ENCODE measurements around the gene DOCK11. TPM values are rescaled to one million over a fixed set of nuclear protein-coding genes. Genes with fewer than 3 reads are reported as not detected.

DOCK11 gene
- total RNA-seq, 4 donors from 2014 or later: 30.0 to 50.7 (median 35.7) TPM

DNA sequence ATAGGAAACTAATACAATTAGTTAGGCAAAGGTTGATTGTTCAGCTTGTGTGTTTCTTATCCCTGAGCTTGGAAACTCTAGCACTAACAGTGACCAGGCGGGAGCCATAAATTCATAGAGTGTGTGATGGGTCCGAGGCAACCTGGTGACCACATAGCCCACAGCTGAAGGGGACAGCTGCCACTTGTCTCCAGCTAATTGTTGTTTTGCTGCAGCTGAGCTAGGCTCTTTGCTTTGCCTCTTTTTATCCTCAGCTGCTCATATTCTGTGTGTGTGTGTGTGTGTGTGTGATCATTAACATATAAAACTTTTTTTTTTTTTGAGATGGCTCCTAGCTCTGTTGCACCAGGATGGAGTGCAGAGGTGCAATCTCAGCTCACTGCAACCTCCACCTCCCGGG is 53.2 kb downstream of the DOCK11 start:
- Histone ChIP-seq H3K9me3 (no peaks in the 10 kb centered on the region), H3K4me1 (peaks cover 0 to 10% (median 0%) of the 10 kb centered on the region in 4 donors), H3K27ac (no peak overlapping the region), H3K36me3 (peaks cover 0 to 26% (median 0%) of the 10 kb centered on the region in 3 donors), H3K27me3 (peaks cover 0 to 3% of the 10 kb centered on the region in 2 donors), H3K4me3 (no peak overlapping the region)
- DNase-seq (ENCODE audit: low spot score in 2 of 2): no peak
- TF ChIP-seq, protein P1, sequence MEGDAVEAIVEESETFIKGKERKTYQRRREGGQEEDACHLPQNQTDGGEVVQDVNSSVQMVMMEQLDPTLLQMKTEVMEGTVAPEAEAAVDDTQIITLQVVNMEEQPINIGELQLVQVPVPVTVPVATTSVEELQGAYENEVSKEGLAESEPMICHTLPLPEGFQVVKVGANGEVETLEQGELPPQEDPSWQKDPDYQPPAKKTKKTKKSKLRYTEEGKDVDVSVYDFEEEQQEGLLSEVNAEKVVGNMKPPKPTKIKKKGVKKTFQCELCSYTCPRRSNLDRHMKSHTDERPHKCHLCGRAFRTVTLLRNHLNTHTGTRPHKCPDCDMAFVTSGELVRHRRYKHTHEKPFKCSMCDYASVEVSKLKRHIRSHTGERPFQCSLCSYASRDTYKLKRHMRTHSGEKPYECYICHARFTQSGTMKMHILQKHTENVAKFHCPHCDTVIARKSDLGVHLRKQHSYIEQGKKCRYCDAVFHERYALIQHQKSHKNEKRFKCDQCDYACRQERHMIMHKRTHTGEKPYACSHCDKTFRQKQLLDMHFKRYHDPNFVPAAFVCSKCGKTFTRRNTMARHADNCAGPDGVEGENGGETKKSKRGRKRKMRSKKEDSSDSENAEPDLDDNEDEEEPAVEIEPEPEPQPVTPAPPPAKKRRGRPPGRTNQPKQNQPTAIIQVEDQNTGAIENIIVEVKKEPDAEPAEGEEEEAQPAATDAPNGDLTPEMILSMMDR (IDR thresholded peaks at IDR 0.05): no peak
- TF ChIP-seq POLR2A (IDR thresholded peaks at IDR 0.05): no peak
- no peak for TF ChIP-seq EP300 (IDR thresholded peaks at IDR 0.05)
- WGBS, 2 donors: 71 to 74% methylated on average over 3 of the region's 3 CpGs

DNA sequence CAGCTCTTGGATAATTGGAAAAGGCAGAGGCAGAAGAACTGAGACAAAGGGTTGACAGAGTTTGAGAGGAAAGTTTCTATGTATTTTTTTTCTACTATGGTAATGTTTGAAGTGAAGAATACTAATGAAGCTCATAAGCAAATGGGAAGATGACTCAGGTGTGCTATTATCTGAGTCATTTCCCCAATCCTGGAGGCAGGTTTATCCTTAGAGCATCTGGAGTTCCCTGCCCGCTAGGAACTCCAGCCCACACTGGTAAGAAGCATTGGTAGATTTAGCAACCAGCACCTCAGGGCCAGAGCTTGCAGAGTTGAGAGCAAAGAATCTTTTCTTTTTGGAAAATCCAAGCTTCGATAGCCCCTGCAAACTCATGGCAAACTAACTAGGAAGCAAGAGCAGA is 55.2 kb downstream of the DOCK11 start:
- no peak overlapping the region for H3K27ac ChIP-seq
- TF ChIP-seq EP300 (IDR thresholded peaks at IDR 0.05): no peak
- TF ChIP-seq, protein P1 (IDR thresholded peaks at IDR 0.05): no peak
- TF ChIP-seq POLR2A (IDR thresholded peaks at IDR 0.05): no peak
- no peaks in the 10 kb centered on the region for H3K9me3 ChIP-seq
- H3K4me1 ChIP-seq: peaks cover 0 to 10% (median 0%) of the 10 kb centered on the region in 4 donors
- H3K36me3 ChIP-seq: peaks cover 0 to 22% (median 0%) of the 10 kb centered on the region in 3 donors
- no peak for DNase-seq (ENCODE audit: low spot score in 2 of 2)
- H3K27me3 ChIP-seq: peaks cover 0 to 3% of the 10 kb centered on the region in 2 donors
- WGBS, 2 donors: 83 to 100% methylated on average over 2 of the region's 2 CpGs
- no peak overlapping the region for H3K4me3 ChIP-seq

DNA sequence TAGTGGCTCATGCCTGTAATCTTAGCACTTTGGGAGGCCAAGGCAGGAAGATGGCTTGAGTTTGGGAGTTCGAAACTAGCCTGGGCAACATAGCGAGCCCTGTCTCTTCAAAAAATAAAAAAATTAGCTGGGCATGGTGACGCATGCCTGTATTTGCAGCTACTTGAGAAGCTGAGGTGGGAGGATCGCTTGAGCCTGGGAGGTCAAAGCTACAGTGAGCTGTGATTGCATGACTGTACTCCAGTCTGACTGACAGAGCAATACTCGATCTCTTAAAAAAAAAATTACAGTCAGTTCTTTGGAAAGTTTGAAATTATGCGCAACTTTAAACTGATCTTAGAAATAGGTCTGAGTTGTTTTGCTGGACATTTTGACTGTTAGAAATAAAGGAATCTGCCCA is 55.8 kb downstream of the DOCK11 start:
- no peak for DNase-seq (ENCODE audit: low spot score in 2 of 2)
- WGBS, 2 donors: 87 to 98% methylated on average over 6 of the region's 6 CpGs

DNA sequence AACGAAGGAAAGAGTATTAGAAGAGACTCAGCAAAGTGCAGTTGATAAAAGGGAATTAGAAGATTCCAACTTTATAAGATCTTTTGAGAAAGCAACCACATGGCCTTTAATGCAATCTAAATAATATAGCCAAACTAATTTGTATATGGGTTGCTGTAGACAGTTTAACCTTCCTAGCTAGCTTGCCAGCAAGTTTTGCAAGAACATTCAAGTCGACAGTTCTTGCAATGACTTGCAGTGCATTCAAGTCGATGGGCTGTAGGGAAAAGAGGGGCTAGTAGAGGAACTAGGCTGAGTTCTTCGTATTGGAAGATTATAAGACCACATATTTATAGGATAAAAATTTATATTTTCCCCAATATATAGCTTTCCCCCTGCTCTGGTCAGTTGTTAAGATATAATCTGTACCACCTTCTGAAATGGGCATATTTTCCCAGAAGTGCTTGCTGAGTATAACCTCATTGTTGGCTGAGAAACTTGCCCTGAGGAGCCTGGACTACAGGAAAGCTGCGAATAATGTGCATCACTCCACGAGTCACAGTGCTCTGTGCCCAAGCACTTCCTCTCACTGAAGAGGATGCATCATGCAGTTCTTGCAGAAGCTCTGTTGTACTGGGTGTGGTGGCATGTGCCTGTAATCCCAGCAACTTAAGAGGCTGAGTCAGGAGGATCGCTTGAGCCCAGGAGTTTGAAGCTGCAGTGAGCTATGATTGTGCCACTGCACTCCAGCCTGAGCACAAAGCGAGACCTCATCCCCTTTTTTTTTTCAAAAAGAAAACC is 56.7 kb downstream of the DOCK11 start:
- Histone ChIP-seq H3K9me3 (no peaks in the 10 kb centered on the region), H3K4me1 (peaks cover 0 to 10% (median 0%) of the 10 kb centered on the region in 4 donors), H3K27me3 (peaks cover 0 to 6% of the 10 kb centered on the region in 2 donors), H3K4me3 (no peak overlapping the region), H3K36me3 (peaks cover 0 to 22% (median 0%) of the 10 kb centered on the region in 3 donors), H3K27ac (no peak overlapping the region)
- TF ChIP-seq, protein P1 (IDR thresholded peaks at IDR 0.05): no peak
- TF ChIP-seq POLR2A (IDR thresholded peaks at IDR 0.05) (no peak), EP300 (IDR thresholded peaks at IDR 0.05) (peak in 1 of 2 donors; percentile 39)
- 61 to 68% methylated on average over 8 of the region's 8 CpGs for WGBS, 2 donors
- peak in 1 of 2 donors; percentile 8 for DNase-seq (ENCODE audit: low spot score in 2 of 2)

More for the DNA sequence above, 55.8 kb downstream of the DOCK11 start:
- Histone ChIP-seq H3K4me3 (no peak overlapping the region), H3K27me3 (peaks cover 0 to 2% of the 10 kb centered on the region in 2 donors), H3K36me3 (peaks cover 0 to 22% (median 0%) of the 10 kb centered on the region in 3 donors), H3K27ac (no peak overlapping the region), H3K9me3 (no peaks in the 10 kb centered on the region), H3K4me1 (peaks cover 0 to 10% (median 0%) of the 10 kb centered on the region in 4 donors)
- TF ChIP-seq, protein P1 (IDR thresholded peaks at IDR 0.05): no peak

DNA sequence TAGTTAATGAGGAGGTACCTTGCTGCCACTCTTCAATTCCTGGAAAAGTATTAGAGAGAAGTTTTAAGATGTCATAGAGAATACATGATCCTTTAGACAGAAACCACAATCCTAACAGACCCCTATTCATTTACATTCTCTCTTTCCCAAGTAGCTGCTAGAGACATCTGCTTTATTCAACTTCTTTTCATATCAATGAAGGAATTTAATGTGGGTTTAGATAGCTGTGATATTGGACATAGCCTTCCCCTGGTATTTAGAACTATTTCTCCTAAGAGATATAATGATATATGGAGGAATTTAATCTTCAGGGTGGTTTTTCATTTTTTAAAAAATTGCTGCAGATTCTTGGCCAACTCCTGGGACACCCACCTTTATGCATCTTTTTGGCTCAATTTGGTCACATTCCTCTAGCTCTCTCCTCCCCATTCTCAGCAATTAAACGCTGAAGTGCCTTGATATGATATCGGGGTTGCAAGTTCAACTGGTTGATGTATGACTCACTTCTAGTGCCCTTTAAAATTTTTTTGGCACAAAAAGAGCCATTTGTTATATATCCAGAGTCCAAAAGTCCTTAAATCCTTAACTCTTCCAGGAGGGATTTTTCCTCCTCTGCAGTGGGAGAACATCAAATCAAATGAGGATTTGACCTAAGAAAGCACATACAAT is 57.6 kb downstream of the DOCK11 start:
- DNase-seq (ENCODE audit: low spot score in 2 of 2): no peak
- Histone ChIP-seq H3K27me3 (peaks cover 0 to 6% of the 10 kb centered on the region in 2 donors), H3K27ac (no peak overlapping the region), H3K4me1 (peaks cover 0 to 10% (median 0%) of the 10 kb centered on the region in 4 donors), H3K4me3 (no peak overlapping the region), H3K36me3 (peaks cover 0 to 15% (median 0%) of the 10 kb centered on the region in 3 donors), H3K9me3 (no peaks in the 10 kb centered on the region)
- TF ChIP-seq POLR2A (IDR thresholded peaks at IDR 0.05): no peak
- TF ChIP-seq, protein P1 (IDR thresholded peaks at IDR 0.05): no peak
- no peak for TF ChIP-seq EP300 (IDR thresholded peaks at IDR 0.05)
- 29 to 37% methylated on average over 2 of the region's 2 CpGs for WGBS, 2 donors
